Measurements from ENCODE around the gene CRISP1. TPM values are rescaled to one million over a fixed set of nuclear protein-coding genes. Genes with fewer than 3 reads are reported as not detected.
"Not testable (repeated sequence)": the region's sequence is repeated elsewhere in the genome, so short reads cannot be mapped to it uniquely, and the experiment has no call there.

CRISP1 gene
- total and polyA plus RNA-seq, 2 donors (not counting 1 experiment from before 2014, with no cell fraction given), result not detected

GRCh38 chr6:49902856-49903255 is 36.5 kb upstream of the CRISP1 start:
- Histone ChIP-seq H3K9ac (ENCODE audit: low read length) (no peak overlapping the region), H3K4me3 (ENCODE audit: control extremely low read depth in 1 of 5, extremely low read depth in 1 of 5, insufficient read depth in 1 of 5, low read depth in 2 of 5, low read length in 4 of 5) (no peak overlapping the region), H3K4me2 (replicated peaks; ENCODE audit: low read depth, low read length, poor library complexity, severe bottlenecking) (no peak overlapping the region), H3K27me3 (replicated peaks in 1 of 4; ENCODE audit: control extremely low read depth in 1 of 4, control insufficient read depth in 3 of 4, insufficient read depth in 4 of 4, low read length in 3 of 4) (no peaks in the 10 kb centered on the region), H3K79me2 (ENCODE audit: control insufficient read depth, insufficient read depth, low read length) (no peaks in the 10 kb centered on the region), H3K4me1 (ENCODE audit: control insufficient read depth in 2 of 2, insufficient read depth in 2 of 2, low read length in 2 of 2) (no peaks in the 10 kb centered on the region), H4K20me1 (ENCODE audit: control insufficient read depth, insufficient read depth, low read length, poor library complexity, severe bottlenecking) (no peaks in the 10 kb centered on the region), H3K9me3 (ENCODE audit: control extremely low read depth in 1 of 3, control insufficient read depth in 2 of 3, insufficient read depth in 1 of 3, low read length in 2 of 3) (no peaks in the 10 kb centered on the region), H2AFZ (ENCODE audit: insufficient read depth, low read depth, low read length, poor library complexity, severe bottlenecking) (no peak overlapping the region), H3K27ac (ENCODE audit: low read length in 2 of 2) (no peak overlapping the region), H3K36me3 (replicated peaks in 1 of 2; ENCODE audit: control extremely low read depth in 1 of 2, control insufficient read depth in 1 of 2, extremely low read depth in 1 of 2, insufficient read depth in 2 of 2, low read length in 1 of 2) (no peaks in the 10 kb centered on the region)
- ATAC-seq (ENCODE audit: low read depth) (no peak), DNase-seq (no peak)
- no CpG with 5 or more reads among the region's 2 CpGs for WGBS (ENCODE audit: insufficient coverage)
- no peak overlapping the region for H3K4me3 Mint-ChIP-seq
- intact Hi-C loops (cut with micrococcal nuclease), result no loop called here
- ChIA-PET CTCF (no interaction called here), POLR2A (no interaction called here)
- no peak overlapping the region for H3K27ac Mint-ChIP-seq
- no peaks in the 10 kb centered on the region for H3K27me3 Mint-ChIP-seq
- H3K4me1 Mint-ChIP-seq, result no peaks in the 10 kb centered on the region
- H3K9me3 Mint-ChIP-seq (ENCODE audit: insufficient read depth), result no peaks in the 10 kb centered on the region
- no peak for TF ChIP-seq EZH2 (IDR thresholded peaks at IDR 0.05; ENCODE audit: borderline replicate concordance, insufficient read depth, low read depth, low read length, poor library complexity, severe bottlenecking)
- TF ChIP-seq, protein P1, sequence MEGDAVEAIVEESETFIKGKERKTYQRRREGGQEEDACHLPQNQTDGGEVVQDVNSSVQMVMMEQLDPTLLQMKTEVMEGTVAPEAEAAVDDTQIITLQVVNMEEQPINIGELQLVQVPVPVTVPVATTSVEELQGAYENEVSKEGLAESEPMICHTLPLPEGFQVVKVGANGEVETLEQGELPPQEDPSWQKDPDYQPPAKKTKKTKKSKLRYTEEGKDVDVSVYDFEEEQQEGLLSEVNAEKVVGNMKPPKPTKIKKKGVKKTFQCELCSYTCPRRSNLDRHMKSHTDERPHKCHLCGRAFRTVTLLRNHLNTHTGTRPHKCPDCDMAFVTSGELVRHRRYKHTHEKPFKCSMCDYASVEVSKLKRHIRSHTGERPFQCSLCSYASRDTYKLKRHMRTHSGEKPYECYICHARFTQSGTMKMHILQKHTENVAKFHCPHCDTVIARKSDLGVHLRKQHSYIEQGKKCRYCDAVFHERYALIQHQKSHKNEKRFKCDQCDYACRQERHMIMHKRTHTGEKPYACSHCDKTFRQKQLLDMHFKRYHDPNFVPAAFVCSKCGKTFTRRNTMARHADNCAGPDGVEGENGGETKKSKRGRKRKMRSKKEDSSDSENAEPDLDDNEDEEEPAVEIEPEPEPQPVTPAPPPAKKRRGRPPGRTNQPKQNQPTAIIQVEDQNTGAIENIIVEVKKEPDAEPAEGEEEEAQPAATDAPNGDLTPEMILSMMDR (IDR thresholded peaks at IDR 0.05), result no peak

GRCh38 chr6:49898904-49899566 is 32.7 kb upstream of the CRISP1 start:
- no peak overlapping the region for H3K4me2 ChIP-seq (replicated peaks; ENCODE audit: low read depth, low read length, poor library complexity, severe bottlenecking)
- H3K4me1 ChIP-seq (ENCODE audit: control insufficient read depth in 2 of 2, insufficient read depth in 2 of 2, low read length in 2 of 2), result no peaks in the 10 kb centered on the region
- no peaks in the 10 kb centered on the region for H3K4me1 Mint-ChIP-seq
- ATAC-seq (ENCODE audit: low read depth) (no peak), DNase-seq (no peak)
- H3K9me3 Mint-ChIP-seq (ENCODE audit: insufficient read depth), result peaks cover 5% of the 10 kb centered on the region
- no peaks in the 10 kb centered on the region for H3K27me3 Mint-ChIP-seq
- H3K27me3 ChIP-seq (replicated peaks in 1 of 4; ENCODE audit: control extremely low read depth in 1 of 4, control insufficient read depth in 3 of 4, insufficient read depth in 4 of 4, low read length in 3 of 4), result no peaks in the 10 kb centered on the region
- no peak overlapping the region for H3K9ac ChIP-seq (ENCODE audit: low read length)
- TF ChIP-seq, protein P1 (IDR thresholded peaks at IDR 0.05), result no peak
- TF ChIP-seq EZH2 (IDR thresholded peaks at IDR 0.05; ENCODE audit: borderline replicate concordance, insufficient read depth, low read depth, low read length, poor library complexity, severe bottlenecking), result no peak
- no peaks in the 10 kb centered on the region for H3K9me3 ChIP-seq (ENCODE audit: control extremely low read depth in 1 of 3, control insufficient read depth in 2 of 3, insufficient read depth in 1 of 3, low read length in 2 of 3)
- H3K27ac ChIP-seq (ENCODE audit: low read length in 2 of 2), result no peak overlapping the region
- no peak overlapping the region for H3K27ac Mint-ChIP-seq
- ChIA-PET CTCF (no interaction called here), POLR2A (no interaction called here)
- no peak overlapping the region for H3K4me3 Mint-ChIP-seq
- H3K4me3 ChIP-seq (ENCODE audit: control extremely low read depth in 1 of 5, extremely low read depth in 1 of 5, insufficient read depth in 1 of 5, low read depth in 2 of 5, low read length in 4 of 5), result no peak overlapping the region
- H4K20me1 ChIP-seq (ENCODE audit: control insufficient read depth, insufficient read depth, low read length, poor library complexity, severe bottlenecking), result no peaks in the 10 kb centered on the region
- intact Hi-C loops (cut with micrococcal nuclease), result no loop called here
- no peaks in the 10 kb centered on the region for H3K79me2 ChIP-seq (ENCODE audit: control insufficient read depth, insufficient read depth, low read length)
- H3K36me3 ChIP-seq (replicated peaks in 1 of 2; ENCODE audit: control extremely low read depth in 1 of 2, control insufficient read depth in 1 of 2, extremely low read depth in 1 of 2, insufficient read depth in 2 of 2, low read length in 1 of 2), result no peaks in the 10 kb centered on the region
- no peak overlapping the region for H2AFZ ChIP-seq (ENCODE audit: insufficient read depth, low read depth, low read length, poor library complexity, severe bottlenecking)

GRCh38 chr6:49895553-49895952 is 29.2 kb upstream of the CRISP1 start:
- intact Hi-C loops (cut with micrococcal nuclease); H3K4me1 Mint-ChIP-seq; ATAC-seq (ENCODE audit: low read depth); H3K79me2 ChIP-seq (ENCODE audit: control insufficient read depth, insufficient read depth, low read length); H4K20me1 ChIP-seq (ENCODE audit: control insufficient read depth, insufficient read depth, low read length, poor library complexity, severe bottlenecking); H3K9me3 Mint-ChIP-seq (ENCODE audit: insufficient read depth); POLR2A ChIA-PET; H3K27me3 ChIP-seq (replicated peaks in 1 of 4; ENCODE audit: control extremely low read depth in 1 of 4, control insufficient read depth in 3 of 4, insufficient read depth in 4 of 4, low read length in 3 of 4); H3K9ac ChIP-seq (ENCODE audit: low read length); DNase-seq; H3K36me3 ChIP-seq (replicated peaks in 1 of 2; ENCODE audit: control extremely low read depth in 1 of 2, control insufficient read depth in 1 of 2, extremely low read depth in 1 of 2, insufficient read depth in 2 of 2, low read length in 1 of 2); H3K27ac ChIP-seq (ENCODE audit: low read length in 2 of 2); CTCF ChIA-PET; H3K27me3 Mint-ChIP-seq; H3K4me2 ChIP-seq (replicated peaks; ENCODE audit: low read depth, low read length, poor library complexity, severe bottlenecking); H3K4me3 Mint-ChIP-seq; H3K4me3 ChIP-seq (ENCODE audit: control extremely low read depth in 1 of 5, extremely low read depth in 1 of 5, insufficient read depth in 1 of 5, low read depth in 2 of 5, low read length in 4 of 5); H2AFZ ChIP-seq (ENCODE audit: insufficient read depth, low read depth, low read length, poor library complexity, severe bottlenecking); H3K27ac Mint-ChIP-seq; H3K4me1 ChIP-seq (ENCODE audit: control insufficient read depth in 2 of 2, insufficient read depth in 2 of 2, low read length in 2 of 2): not testable (repeated sequence)
- peaks cover 0 to 12% (median 0%) of the 10 kb centered on the region in 3 donors for H3K9me3 ChIP-seq (ENCODE audit: control extremely low read depth in 1 of 3, control insufficient read depth in 2 of 3, insufficient read depth in 1 of 3, low read length in 2 of 3)

Measured in B cell (primary cell).